ENCODE measurements around the gene CXCL16.

Gene CXCL16

GRCh38 chr17:4769628-4770027 is 29.9 kb upstream of the CXCL16 start:
- Histone ChIP-seq H3K9me3 (ENCODE audit: control insufficient read depth, low read length) (no peaks in the 10 kb centered on the region), H3K27ac (ENCODE audit: low read length, poor library complexity, severe bottlenecking) (no peak overlapping the region), H2BK120ac (ENCODE audit: low read depth, low read length) (no peak overlapping the region), H3K36me3 (ENCODE audit: control insufficient read depth in 1 of 2, insufficient read depth in 2 of 2, low read depth in 1 of 2, low read length in 2 of 2) (no peaks in the 10 kb centered on the region), H3K79me1 (replicated peaks; ENCODE audit: low read length, poor library complexity, severe bottlenecking) (no peaks in the 10 kb centered on the region), H3K27me3 (ENCODE audit: control insufficient read depth in 1 of 2, insufficient read depth in 1 of 2, low read length in 2 of 2) (peaks cover 29 to 36% of the 10 kb centered on the region in 2 experiments), H3K4me2 (ENCODE audit: low read length, poor library complexity, severe bottlenecking) (no peak overlapping the region), H2BK12ac (ENCODE audit: low read length in 2 of 2) (no peak overlapping the region), H2AK5ac (ENCODE audit: low read length, severe bottlenecking) (no peak overlapping the region), H4K8ac (ENCODE audit: low read length) (no peak overlapping the region), H3K4me3 (ENCODE audit: insufficient read depth in 1 of 2, low read depth in 1 of 2, low read length in 2 of 2) (no peak overlapping the region), H3K14ac (ENCODE audit: low read length in 2 of 2) (no peak overlapping the region), H2BK15ac (ENCODE audit: low read depth, poor library complexity, severe bottlenecking) (no peak overlapping the region), H3K4ac (ENCODE audit: low read depth in 1 of 2, low read length in 2 of 2) (no peak overlapping the region), H3K18ac (ENCODE audit: low read depth in 1 of 2, low read length in 2 of 2) (no peak overlapping the region), H3K9ac (ENCODE audit: low read length) (no peak overlapping the region), H2BK5ac (ENCODE audit: low read depth, low read length, poor library complexity, severe bottlenecking) (no peak overlapping the region), H4K91ac (ENCODE audit: low read length) (no peak overlapping the region), H2AFZ (ENCODE audit: low read depth, low read length) (no peak overlapping the region), H3K4me1 (ENCODE audit: control insufficient read depth, insufficient read depth, low read depth, low read length) (no peaks in the 10 kb centered on the region), H3K23ac (ENCODE audit: low read length in 2 of 2) (no peak overlapping the region)
- WGBS: 100% methylated on average over 1 of the region's 2 CpGs
- no peak for DNase-seq

GRCh38 chr17:4768298-4768697 is 28.6 kb upstream of the CXCL16 start:
- Histone ChIP-seq H2AK5ac (ENCODE audit: low read length, severe bottlenecking) (no peak overlapping the region), H3K23ac (ENCODE audit: low read length in 2 of 2) (no peak overlapping the region), H3K18ac (ENCODE audit: low read depth in 1 of 2, low read length in 2 of 2) (no peak overlapping the region), H2BK120ac (ENCODE audit: low read depth, low read length) (no peak overlapping the region), H3K4me2 (ENCODE audit: low read length, poor library complexity, severe bottlenecking) (no peak overlapping the region), H2AFZ (ENCODE audit: low read depth, low read length) (no peak overlapping the region), H2BK12ac (ENCODE audit: low read length in 2 of 2) (no peak overlapping the region), H3K9ac (ENCODE audit: low read length) (no peak overlapping the region), H3K14ac (ENCODE audit: low read length in 2 of 2) (no peak overlapping the region), H3K27ac (ENCODE audit: low read length, poor library complexity, severe bottlenecking) (no peak overlapping the region), H4K91ac (ENCODE audit: low read length) (no peak overlapping the region), H3K27me3 (ENCODE audit: control insufficient read depth in 1 of 2, insufficient read depth in 1 of 2, low read length in 2 of 2) (peaks cover 23 to 33% of the 10 kb centered on the region in 2 experiments), H2BK5ac (ENCODE audit: low read depth, low read length, poor library complexity, severe bottlenecking) (no peak overlapping the region), H3K9me3 (ENCODE audit: control insufficient read depth, low read length) (no peaks in the 10 kb centered on the region), H3K4me1 (ENCODE audit: control insufficient read depth, insufficient read depth, low read depth, low read length) (no peaks in the 10 kb centered on the region), H3K4me3 (ENCODE audit: insufficient read depth in 1 of 2, low read depth in 1 of 2, low read length in 2 of 2) (no peak overlapping the region), H3K4ac (ENCODE audit: low read depth in 1 of 2, low read length in 2 of 2) (no peak overlapping the region), H4K8ac (ENCODE audit: low read length) (no peak overlapping the region), H2BK15ac (ENCODE audit: low read depth, poor library complexity, severe bottlenecking) (no peak overlapping the region), H3K79me1 (replicated peaks; ENCODE audit: low read length, poor library complexity, severe bottlenecking) (no peaks in the 10 kb centered on the region), H3K36me3 (ENCODE audit: control insufficient read depth in 1 of 2, insufficient read depth in 2 of 2, low read depth in 1 of 2, low read length in 2 of 2) (no peaks in the 10 kb centered on the region)
- WGBS: 86% methylated on average over 6 of the region's 6 CpGs
- no peak for DNase-seq

GRCh38 chr17:4766723-4767122 is 27.0 kb upstream of the CXCL16 start:
- H3K36me3 ChIP-seq (ENCODE audit: control insufficient read depth in 1 of 2, insufficient read depth in 2 of 2, low read depth in 1 of 2, low read length in 2 of 2): no peaks in the 10 kb centered on the region
- no peak overlapping the region for H4K8ac ChIP-seq (ENCODE audit: low read length)
- no peak overlapping the region for H3K23ac ChIP-seq (ENCODE audit: low read length in 2 of 2)
- no peaks in the 10 kb centered on the region for H3K9me3 ChIP-seq (ENCODE audit: control insufficient read depth, low read length)
- no peak overlapping the region for H3K4me2 ChIP-seq (ENCODE audit: low read length, poor library complexity, severe bottlenecking)
- no peak overlapping the region for H2BK120ac ChIP-seq (ENCODE audit: low read depth, low read length)
- H2AK5ac ChIP-seq (ENCODE audit: low read length, severe bottlenecking): no peak overlapping the region
- no peak overlapping the region for H3K18ac ChIP-seq (ENCODE audit: low read depth in 1 of 2, low read length in 2 of 2)
- H3K27me3 ChIP-seq (ENCODE audit: control insufficient read depth in 1 of 2, insufficient read depth in 1 of 2, low read length in 2 of 2): peaks cover 14 to 20% of the 10 kb centered on the region in 2 experiments
- no peak overlapping the region for H3K9ac ChIP-seq (ENCODE audit: low read length)
- no peak overlapping the region for H2AFZ ChIP-seq (ENCODE audit: low read depth, low read length)
- no peak overlapping the region for H4K91ac ChIP-seq (ENCODE audit: low read length)
- no peaks in the 10 kb centered on the region for H3K79me1 ChIP-seq (replicated peaks; ENCODE audit: low read length, poor library complexity, severe bottlenecking)
- H3K4me1 ChIP-seq (ENCODE audit: control insufficient read depth, insufficient read depth, low read depth, low read length): no peaks in the 10 kb centered on the region
- no peak overlapping the region for H3K4me3 ChIP-seq (ENCODE audit: insufficient read depth in 1 of 2, low read depth in 1 of 2, low read length in 2 of 2)
- H3K27ac ChIP-seq (ENCODE audit: low read length, poor library complexity, severe bottlenecking): no peak overlapping the region
- no peak overlapping the region for H2BK12ac ChIP-seq (ENCODE audit: low read length in 2 of 2)
- WGBS: 98% methylated on average over 9 of the region's 9 CpGs
- no peak for DNase-seq
- no peak overlapping the region for H2BK5ac ChIP-seq (ENCODE audit: low read depth, low read length, poor library complexity, severe bottlenecking)
- no peak overlapping the region for H3K4ac ChIP-seq (ENCODE audit: low read depth in 1 of 2, low read length in 2 of 2)
- H2BK15ac ChIP-seq (ENCODE audit: low read depth, poor library complexity, severe bottlenecking): no peak overlapping the region
- no peak overlapping the region for H3K14ac ChIP-seq (ENCODE audit: low read length in 2 of 2)

GRCh38 chr17:4766201-4766600 is 26.5 kb upstream of the CXCL16 start:
- H4K8ac ChIP-seq (ENCODE audit: low read length): no peak overlapping the region

More at GRCh38 chr17:4766201-4766600, 26.5 kb upstream of the CXCL16 start:
- Histone ChIP-seq H3K23ac (ENCODE audit: low read length in 2 of 2) (no peak overlapping the region), H3K9me3 (ENCODE audit: control insufficient read depth, low read length) (no peaks in the 10 kb centered on the region), H3K4ac (ENCODE audit: low read depth in 1 of 2, low read length in 2 of 2) (no peak overlapping the region), H2BK5ac (ENCODE audit: low read depth, low read length, poor library complexity, severe bottlenecking) (no peak overlapping the region), H3K36me3 (ENCODE audit: control insufficient read depth in 1 of 2, insufficient read depth in 2 of 2, low read depth in 1 of 2, low read length in 2 of 2) (no peaks in the 10 kb centered on the region), H2AFZ (ENCODE audit: low read depth, low read length) (no peak overlapping the region), H3K9ac (ENCODE audit: low read length) (no peak overlapping the region), H3K14ac (ENCODE audit: low read length in 2 of 2) (no peak overlapping the region), H2BK12ac (ENCODE audit: low read length in 2 of 2) (no peak overlapping the region), H3K27me3 (ENCODE audit: control insufficient read depth in 1 of 2, insufficient read depth in 1 of 2, low read length in 2 of 2) (peaks cover 9 to 15% of the 10 kb centered on the region in 2 experiments), H3K4me2 (ENCODE audit: low read length, poor library complexity, severe bottlenecking) (no peak overlapping the region), H3K79me1 (replicated peaks; ENCODE audit: low read length, poor library complexity, severe bottlenecking) (no peaks in the 10 kb centered on the region), H2AK5ac (ENCODE audit: low read length, severe bottlenecking) (no peak overlapping the region), H2BK120ac (ENCODE audit: low read depth, low read length) (no peak overlapping the region), H2BK15ac (ENCODE audit: low read depth, poor library complexity, severe bottlenecking) (no peak overlapping the region), H3K4me3 (ENCODE audit: insufficient read depth in 1 of 2, low read depth in 1 of 2, low read length in 2 of 2) (no peak overlapping the region), H3K18ac (ENCODE audit: low read depth in 1 of 2, low read length in 2 of 2) (no peak overlapping the region), H3K4me1 (ENCODE audit: control insufficient read depth, insufficient read depth, low read depth, low read length) (no peaks in the 10 kb centered on the region), H3K27ac (ENCODE audit: low read length, poor library complexity, severe bottlenecking) (no peak overlapping the region), H4K91ac (ENCODE audit: low read length) (no peak overlapping the region)
- WGBS: 83% methylated on average over 2 of the region's 3 CpGs
- DNase-seq: no peak

All from mesenchymal stem cell (in vitro differentiated cells and primary cell).